BLaER1 treated with 17β-estradiol and CSF1 and Interleukin-3, amounts not matched to agents 10 nM and 100 nM (cell line): ENCODE data around the gene DHRS13.

Experiments
- H3K27ac ChIP-seq, 11 experiments: shearing (Covaris generic); formaldehyde crosslinking; 2 replicates each; pipeline ENCODE4 v1.8.1; 2022
- H3K27me3 ChIP-seq, 11 experiments: shearing (Covaris generic); formaldehyde crosslinking; 2 replicates each; pipeline ENCODE4 v1.8.1; 2022
- H3K36me3 ChIP-seq, 11 experiments: shearing (Covaris generic); formaldehyde crosslinking; 2 replicates each; pipeline ENCODE4 v1.8.1; 2022
- H3K4me1 ChIP-seq, 10 experiments: shearing (Covaris generic); formaldehyde crosslinking; 2 replicates each; pipeline ENCODE4 v1.8.1; 2022
- H3K4me2 ChIP-seq, 11 experiments: shearing (Covaris generic); formaldehyde crosslinking; 2 replicates each; pipeline ENCODE4 v1.8.1; 2022
- H3K4me3 ChIP-seq, 10 experiments: shearing (Covaris generic); formaldehyde crosslinking; 2 replicates each; pipeline ENCODE4 v1.8.1; 2022
- H3K9ac ChIP-seq, 11 experiments: shearing (Covaris generic); formaldehyde crosslinking; 2 replicates each; pipeline ENCODE4 v1.8.1; 2022
- H3K9me3 ChIP-seq, 11 experiments: shearing (Covaris generic); formaldehyde crosslinking; replicated peaks in 1 of 11; 2 replicates each; pipeline ENCODE4 v1.8.1; 2022
- H4K20me1 ChIP-seq, 11 experiments: shearing (Covaris generic); formaldehyde crosslinking; 2 replicates each; pipeline ENCODE4 v1.8.1; 2022
- Cebpa-rat ChIP-seq, 11 experiments: shearing (Covaris generic); IDR thresholded peaks; 2 replicates each; pipeline ENCODE4 v1.8.1; 2022

Gene DHRS13

DNA sequence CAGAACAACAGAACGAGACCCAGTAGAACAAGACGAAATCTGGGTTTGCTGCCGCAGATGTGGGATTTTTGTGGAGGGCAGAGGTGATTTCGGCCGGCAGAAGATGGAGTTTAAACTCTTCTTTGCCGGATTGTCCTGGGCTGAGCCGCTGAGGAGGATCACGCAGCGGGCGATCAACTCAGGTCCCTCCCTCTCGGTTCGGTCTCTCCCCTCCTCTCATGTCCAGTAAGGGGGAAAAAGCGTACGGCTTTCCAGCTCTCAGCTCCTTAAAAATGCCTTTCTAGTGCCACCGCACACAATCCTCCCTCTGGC, 46.0 kb upstream of the DHRS13 start:
- TF ChIP-seq Cebpa-rat (IDR thresholded peaks at IDR 0.05) = no peak
- Histone ChIP-seq H3K4me1 (peaks cover 45 to 58% (median 50%) of the 10 kb centered on the region in 10 experiments), H3K27ac (peak overlapping the region; percentile 82 to 97 (median 93)), H3K9ac (peak overlapping the region; percentile 87 to 96 (median 93)), H3K9me3 (no peaks in the 10 kb centered on the region), H3K4me3 (peak overlapping the region; percentile 87 to 96 (median 92)), H3K4me2 (peak overlapping the region; percentile 79 to 93 (median 91)), H4K20me1 (peaks cover 52 to 66% (median 55%) of the 10 kb centered on the region in 11 experiments), H3K36me3 (peaks cover 26 to 51% (median 35%) of the 10 kb centered on the region in 11 experiments; a peak in 20 of 22 replicates), H3K27me3 (no peaks in the 10 kb centered on the region)

DNA sequence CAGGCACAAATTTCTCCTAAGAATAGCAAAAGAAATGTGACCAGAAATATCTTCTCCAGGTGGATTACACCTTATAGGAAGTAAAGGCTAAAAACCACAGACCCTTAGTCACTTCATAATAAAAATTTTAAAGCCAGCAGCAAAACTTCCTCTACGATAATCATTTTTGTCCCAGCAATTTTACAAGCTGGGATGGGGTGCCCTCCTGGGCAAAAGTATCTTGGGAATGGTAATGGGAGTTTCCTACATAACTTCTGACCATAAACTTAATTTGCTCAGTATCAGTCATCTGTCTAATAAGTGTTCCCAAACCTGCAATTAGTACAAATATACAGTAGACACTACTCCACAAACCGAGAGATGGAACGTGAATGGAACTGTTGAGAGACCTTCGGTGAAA, 45.5 kb upstream of the DHRS13 start:
- Histone ChIP-seq H3K27me3 (no peaks in the 10 kb centered on the region), H3K27ac (peak overlapping the region; percentile 82 to 97 (median 93); a peak in 21 of 22 replicates), H3K4me2 (peak overlapping the region; percentile 79 to 93 (median 91)), H3K9me3 (no peaks in the 10 kb centered on the region), H4K20me1 (peaks cover 56 to 71% (median 58%) of the 10 kb centered on the region in 11 experiments), H3K36me3 (peaks cover 31 to 56% (median 40%) of the 10 kb centered on the region in 11 experiments; a peak in 21 of 22 replicates), H3K4me3 (peak overlapping the region; percentile 87 to 96 (median 92)), H3K4me1 (peaks cover 40 to 58% (median 48%) of the 10 kb centered on the region in 10 experiments), H3K9ac (peak overlapping the region; percentile 87 to 96 (median 93))
- TF ChIP-seq Cebpa-rat (IDR thresholded peaks at IDR 0.05) = no peak

DNA sequence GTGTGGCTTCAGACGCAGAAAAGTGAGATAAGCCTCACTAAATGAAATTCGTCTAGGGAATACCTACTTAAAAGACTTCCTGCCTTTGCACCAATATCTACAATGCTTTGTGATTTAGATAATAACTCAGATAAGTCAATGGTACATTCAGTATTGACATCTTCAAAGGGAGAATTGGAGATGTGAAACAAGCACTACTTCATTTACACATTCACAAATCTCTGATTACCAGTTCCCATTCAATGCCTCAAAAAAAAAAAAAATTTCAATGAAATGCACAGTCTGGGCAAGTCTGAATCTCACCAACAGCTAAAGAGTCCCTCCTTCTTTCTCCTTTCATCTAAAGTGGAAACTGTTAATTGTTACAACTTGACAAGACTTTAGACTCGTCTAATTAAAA, 44.8 kb upstream of the DHRS13 start:
- no peaks in the 10 kb centered on the region for H3K27me3 ChIP-seq
- peak overlapping the region; percentile 87 to 96 (median 93) for H3K9ac ChIP-seq
- H3K4me3 ChIP-seq = peak overlapping the region; percentile 87 to 96 (median 92); a peak in 19 of 20 replicates
- peaks cover 33 to 56% (median 45%) of the 10 kb centered on the region in 10 experiments for H3K4me1 ChIP-seq
- TF ChIP-seq Cebpa-rat (IDR thresholded peaks at IDR 0.05) = no peak
- no peaks in the 10 kb centered on the region for H3K9me3 ChIP-seq
- H3K27ac ChIP-seq = peak overlapping the region; percentile 82 to 97 (median 93); a peak in 17 of 22 replicates
- peaks cover 36 to 63% (median 46%) of the 10 kb centered on the region in 11 experiments; a peak in 21 of 22 replicates for H3K36me3 ChIP-seq
- H4K20me1 ChIP-seq = peaks cover 61 to 78% (median 65%) of the 10 kb centered on the region in 11 experiments
- peak overlapping the region; percentile 79 to 93 (median 91) for H3K4me2 ChIP-seq

DNA sequence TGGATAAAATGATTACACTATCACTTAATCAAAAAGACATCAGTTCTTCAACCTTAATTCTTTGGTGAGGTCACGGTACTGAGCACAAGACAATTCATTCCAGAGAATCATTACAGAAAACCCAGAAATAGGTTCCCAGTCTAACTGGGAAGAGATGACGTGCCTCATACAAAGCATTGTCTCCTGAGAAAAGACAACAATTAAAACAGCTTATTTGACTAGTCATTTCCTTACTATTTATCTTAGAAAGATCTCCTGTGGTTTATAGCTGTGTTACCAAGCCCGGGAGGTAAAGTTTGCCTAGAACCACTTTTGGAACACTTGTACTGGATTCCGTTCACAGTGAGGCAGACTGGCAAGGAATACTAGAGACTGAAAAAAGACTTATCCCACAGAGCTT, 43.4 kb upstream of the DHRS13 start:
- peaks cover 75 to 92% (median 79%) of the 10 kb centered on the region in 11 experiments for H4K20me1 ChIP-seq
- no peaks in the 10 kb centered on the region for H3K9me3 ChIP-seq
- TF ChIP-seq Cebpa-rat (IDR thresholded peaks at IDR 0.05) = no peak
- H3K9ac ChIP-seq = peak overlapping the region in 9 of 11 experiments; percentile 2 to 96 (median 92); a peak in 10 of 22 replicates
- no peaks in the 10 kb centered on the region for H3K27me3 ChIP-seq
- H3K36me3 ChIP-seq = peaks cover 41 to 77% (median 58%) of the 10 kb centered on the region in 11 experiments
- peaks cover 45 to 69% (median 56%) of the 10 kb centered on the region in 10 experiments for H3K4me1 ChIP-seq
- H3K4me3 ChIP-seq = peak overlapping the region in 1 of 10 experiments; percentile 88; a peak in 1 of 20 replicates
- H3K4me2 ChIP-seq = peak overlapping the region; percentile 79 to 93 (median 91)
- H3K27ac ChIP-seq = peak overlapping the region in 5 of 11 experiments; percentile 1 to 93 (median 34); a peak in 5 of 22 replicates

DNA sequence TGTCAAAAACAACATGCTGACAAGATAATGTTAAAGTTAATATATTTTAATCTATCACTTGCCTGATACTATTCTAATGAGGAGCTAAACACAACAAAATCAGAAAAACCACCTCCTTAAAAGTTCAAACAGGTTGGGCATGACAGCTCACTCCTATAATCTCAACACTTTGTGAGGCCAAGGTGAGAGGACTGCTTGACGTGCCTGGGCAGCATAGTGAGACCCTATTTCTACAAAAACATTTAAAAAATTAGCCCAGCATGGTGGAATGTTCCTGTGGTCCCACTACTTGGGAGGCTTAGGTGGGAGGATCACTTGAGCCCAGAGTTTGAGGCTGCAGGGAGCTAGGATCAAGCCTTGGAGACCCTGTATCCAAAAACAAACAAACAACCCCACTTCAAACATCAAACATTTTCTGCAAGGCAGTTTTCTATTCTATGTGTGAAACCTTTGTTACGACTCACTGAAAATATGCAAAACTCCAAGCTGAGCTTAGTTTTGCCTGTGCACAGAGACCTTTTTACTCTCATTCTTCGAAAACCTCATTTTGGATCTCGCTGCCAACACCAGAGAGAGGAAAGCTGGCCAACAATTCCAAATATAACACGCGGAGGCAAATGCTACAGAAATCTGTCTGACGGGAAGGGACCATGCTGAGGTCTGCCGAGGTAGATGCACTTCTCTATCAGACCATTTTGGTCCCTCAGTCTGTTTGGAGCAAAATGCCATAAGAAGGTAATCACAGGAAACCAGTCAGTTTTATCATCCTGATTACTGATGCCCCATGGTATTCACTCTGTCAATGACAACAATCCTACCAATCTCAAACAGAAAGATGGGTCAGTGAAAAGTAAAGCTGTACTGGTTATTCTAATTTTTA, 42.2 kb upstream of the DHRS13 start:
- Histone ChIP-seq H3K27ac (no peak overlapping the region), H3K36me3 (peaks cover 47 to 84% (median 65%) of the 10 kb centered on the region in 11 experiments), H3K9me3 (no peaks in the 10 kb centered on the region), H4K20me1 (peaks cover 87 to 100% (median 90%) of the 10 kb centered on the region in 11 experiments), H3K9ac (peak overlapping the region in 1 of 11 experiments; percentile 91; a peak in 1 of 22 replicates), H3K4me2 (peak overlapping the region in 10 of 11 experiments; percentile 3 to 93 (median 88); a peak in 10 of 22 replicates), H3K4me1 (peaks cover 56 to 80% (median 68%) of the 10 kb centered on the region in 10 experiments), H3K4me3 (no peak overlapping the region), H3K27me3 (no peaks in the 10 kb centered on the region)
- TF ChIP-seq Cebpa-rat (IDR thresholded peaks at IDR 0.05) = no peak

DNA sequence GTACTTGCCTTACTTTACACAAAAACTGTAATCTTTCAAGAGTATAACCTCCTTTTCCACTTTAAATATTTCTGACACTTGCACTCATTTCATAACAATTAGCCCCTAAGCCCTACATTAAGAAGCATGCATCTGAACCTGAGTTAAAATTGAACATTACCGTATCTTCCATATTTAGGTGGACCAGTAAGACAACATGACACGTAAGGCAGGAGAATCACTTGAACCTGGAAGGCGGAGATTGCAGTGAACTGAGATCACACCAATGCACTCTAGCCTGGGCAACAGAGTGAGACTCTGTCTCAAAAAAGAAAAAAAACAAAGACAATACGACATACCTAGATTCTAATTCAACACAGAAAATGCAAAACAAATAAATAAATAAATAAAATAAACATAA, 41.5 kb upstream of the DHRS13 start:
- H3K36me3 ChIP-seq = peaks cover 50 to 91% (median 67%) of the 10 kb centered on the region in 11 experiments
- H3K4me1 ChIP-seq = peaks cover 64 to 88% (median 75%) of the 10 kb centered on the region in 10 experiments
- no peak overlapping the region for H3K27ac ChIP-seq
- H4K20me1 ChIP-seq = peaks cover 90 to 100% (median 96%) of the 10 kb centered on the region in 11 experiments
- H3K4me2 ChIP-seq = peak overlapping the region in 2 of 11 experiments; percentile 1 to 18; a peak in 1 of 22 replicates
- no peaks in the 10 kb centered on the region for H3K9me3 ChIP-seq
- H3K27me3 ChIP-seq = no peaks in the 10 kb centered on the region
- H3K4me3 ChIP-seq = no peak overlapping the region
- H3K9ac ChIP-seq = no peak overlapping the region
- TF ChIP-seq Cebpa-rat (IDR thresholded peaks at IDR 0.05) = no peak

DNA sequence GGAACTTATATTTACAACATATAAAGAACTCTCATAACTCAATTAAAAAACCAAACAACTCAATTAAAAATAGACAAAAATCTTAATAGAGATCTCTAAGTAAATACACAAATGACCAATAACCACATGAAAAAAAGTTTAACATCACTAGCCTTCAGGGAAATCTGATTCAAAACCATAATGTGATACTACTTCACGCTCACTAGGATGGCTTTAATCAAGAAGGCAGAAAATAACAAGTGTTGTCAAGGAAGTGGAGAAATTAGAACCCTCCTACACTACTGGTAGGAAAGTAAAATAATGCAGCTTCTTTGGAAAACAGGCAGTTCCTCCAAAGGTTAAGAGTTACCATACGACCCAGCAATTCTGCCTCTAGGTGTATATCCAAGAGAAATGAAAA, 40.0 kb upstream of the DHRS13 start:
- H3K4me3 ChIP-seq = no peak overlapping the region
- H3K27me3 ChIP-seq = no peaks in the 10 kb centered on the region
- peaks cover 74 to 99% (median 83%) of the 10 kb centered on the region in 10 experiments for H3K4me1 ChIP-seq
- TF ChIP-seq Cebpa-rat (IDR thresholded peaks at IDR 0.05) = no peak
- no peak overlapping the region for H3K27ac ChIP-seq
- peaks cover 54 to 96% (median 74%) of the 10 kb centered on the region in 11 experiments for H3K36me3 ChIP-seq
- H3K4me2 ChIP-seq = peak overlapping the region in 3 of 11 experiments; percentile 8 to 22 (median 9); a peak in 3 of 22 replicates
- no peak overlapping the region for H3K9ac ChIP-seq
- no peaks in the 10 kb centered on the region for H3K9me3 ChIP-seq
- H4K20me1 ChIP-seq = peaks cover 92 to 100% (median 100%) of the 10 kb centered on the region in 11 experiments

DNA sequence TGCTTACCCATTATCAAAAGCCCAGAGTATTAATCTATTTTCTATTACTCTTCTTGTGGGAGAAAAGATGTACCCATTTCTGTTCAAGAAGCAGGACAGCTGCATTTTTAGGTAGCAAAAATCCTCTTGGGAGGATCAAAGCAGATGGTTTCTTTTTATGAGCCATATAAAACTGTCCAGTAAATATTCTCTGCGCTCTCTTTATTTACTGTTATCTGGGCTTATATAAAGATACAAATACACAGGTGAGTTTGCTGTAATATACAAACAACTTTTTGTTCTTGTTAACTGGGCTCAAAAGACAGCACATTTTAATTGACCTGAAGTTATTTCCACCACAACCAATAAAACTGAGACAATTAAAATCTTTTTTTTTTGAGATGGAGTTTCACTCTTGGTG, 38.4 kb upstream of the DHRS13 start:
- peaks cover 45 to 90% (median 61%) of the 10 kb centered on the region in 11 experiments for H3K36me3 ChIP-seq
- H3K27me3 ChIP-seq = no peaks in the 10 kb centered on the region
- no peaks in the 10 kb centered on the region for H3K9me3 ChIP-seq
- peak overlapping the region in 3 of 11 experiments; percentile 5 to 40 (median 20); a peak in 4 of 22 replicates for H3K9ac ChIP-seq
- peaks cover 74 to 99% (median 83%) of the 10 kb centered on the region in 10 experiments for H3K4me1 ChIP-seq
- H3K4me2 ChIP-seq = peak overlapping the region; percentile 63 to 87 (median 80)
- H3K4me3 ChIP-seq = 0 out of 20 replicates have a peak overlapping the region, but pooled peaks of 1 of the 10 experiments have one; percentile 4
- no peak for TF ChIP-seq Cebpa-rat (IDR thresholded peaks at IDR 0.05)
- peaks cover 91 to 100% (median 100%) of the 10 kb centered on the region in 11 experiments for H4K20me1 ChIP-seq
- peak overlapping the region in 3 of 11 experiments; percentile 6 to 34 (median 19); a peak in 3 of 22 replicates for H3K27ac ChIP-seq
